HTERT RPE-1 (cell line): ENCODE results near the gene NFATC2.
"Not testable (repeated sequence)": the region's sequence is repeated elsewhere in the genome, so short reads cannot be mapped to it uniquely, and the experiment has no call there.

Source experiments
- in situ Hi-C: fragments of 300-500 bp; cut with MboI; formaldehyde crosslinking; loops from 4 replicates; pipeline ENCODE4 v1.14.3; 2020; ENCODE audit warnings: low sequenced_read_pairs

The NFATC2 gene

DNA sequence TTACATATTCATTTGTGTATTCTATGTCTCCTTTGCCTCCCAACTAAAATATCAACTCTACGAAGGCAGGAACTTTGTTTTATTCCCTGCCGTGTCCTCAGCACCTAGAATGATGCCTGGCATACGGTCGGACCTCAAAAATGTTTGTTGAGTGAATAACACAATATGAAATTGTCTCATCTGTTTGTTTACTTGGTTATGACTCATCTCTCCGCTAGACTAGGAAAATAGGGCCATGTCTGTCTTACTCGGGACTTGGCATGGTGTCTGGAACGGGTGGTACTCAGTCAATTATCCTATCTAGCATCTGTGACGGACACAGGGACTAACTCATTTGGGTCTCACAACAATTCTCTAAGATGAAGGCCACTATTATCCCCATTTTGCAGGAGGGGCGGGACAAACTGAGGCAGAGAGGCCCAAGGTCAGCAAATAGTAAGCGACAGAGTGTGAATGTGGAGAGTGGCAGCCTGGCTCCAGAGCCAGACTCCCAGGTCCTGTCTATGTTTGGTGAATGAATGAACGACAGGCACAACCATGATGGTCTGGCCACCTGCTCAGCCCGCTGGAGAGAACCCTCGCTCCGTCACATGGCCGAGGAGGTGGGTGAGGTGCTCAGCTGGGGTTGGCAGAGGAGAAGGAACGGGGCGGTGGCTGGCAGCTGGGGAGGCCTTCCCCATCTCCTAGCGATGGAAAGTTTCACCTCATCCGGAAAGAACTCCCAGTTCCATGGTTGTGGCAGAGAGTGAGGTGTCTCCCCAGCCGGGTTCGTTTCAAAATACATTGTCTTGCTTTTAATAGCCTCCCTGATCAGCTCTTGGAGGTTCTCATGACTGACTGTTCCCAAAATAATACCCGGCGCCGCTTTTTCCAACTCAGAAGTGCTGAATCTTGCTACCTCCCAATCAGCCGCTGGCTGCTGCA lies 27.6 kb upstream of the NFATC2 start:
- in situ Hi-C loops = no loop called here

DNA sequence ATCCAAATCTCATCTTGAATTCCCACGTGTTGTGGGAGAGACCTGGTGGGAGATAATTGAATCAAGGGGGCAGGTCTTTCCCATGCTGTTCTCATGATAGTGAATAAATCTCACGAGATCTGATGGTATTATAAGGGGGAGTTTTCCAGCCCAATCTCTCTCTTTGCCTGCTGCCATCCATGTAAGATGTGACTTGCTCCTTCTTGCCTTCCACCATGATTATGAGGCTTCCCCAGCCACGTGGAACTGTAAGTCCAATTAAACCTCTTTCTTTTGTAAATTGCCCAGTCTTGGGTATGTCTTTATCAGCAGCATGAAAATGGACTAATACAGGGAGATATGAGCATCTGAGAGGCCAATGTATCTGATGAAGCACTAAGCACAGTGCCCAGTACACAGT lies 26.0 kb upstream of the NFATC2 start:
- in situ Hi-C loops = not testable (repeated sequence)

DNA sequence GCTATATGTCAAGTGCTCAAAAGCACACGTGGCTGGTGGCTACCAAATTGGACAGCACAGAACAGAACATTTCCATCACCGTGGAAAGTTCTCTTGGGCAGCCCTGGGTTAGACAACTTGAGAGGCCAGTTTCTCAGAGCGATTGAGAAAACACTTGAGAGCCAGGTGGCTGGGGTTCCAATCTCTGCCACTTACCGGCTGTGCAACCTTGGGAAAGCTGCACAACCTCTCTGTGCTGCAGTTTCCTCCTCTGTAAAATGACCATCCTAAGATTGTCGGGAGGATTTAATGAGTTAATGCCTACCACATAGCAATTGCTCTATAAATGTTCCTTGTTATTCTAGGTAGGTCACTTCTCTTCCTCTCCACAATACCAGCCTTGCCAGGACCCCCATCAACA lies 25.1 kb upstream of the NFATC2 start:
- in situ Hi-C loops = no loop called here

DNA sequence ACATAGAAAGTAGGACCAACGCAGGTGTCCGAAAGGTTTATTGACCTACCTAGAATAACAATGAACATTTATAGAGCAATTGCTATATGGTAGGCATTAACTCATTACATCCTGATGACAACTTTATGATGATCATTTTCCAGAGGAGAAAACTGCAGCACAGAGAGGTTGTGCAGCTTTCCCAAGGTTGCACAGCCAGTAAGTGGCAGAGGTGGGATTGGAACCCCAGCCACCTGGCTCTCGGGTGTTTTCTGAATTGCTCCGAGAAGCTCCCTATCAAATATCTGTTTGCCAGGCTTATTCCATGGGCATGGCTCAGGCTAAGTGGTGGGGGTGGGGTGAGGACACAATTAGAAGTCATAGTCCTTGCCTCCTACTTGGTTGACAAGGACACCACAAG lies 24.1 kb upstream of the NFATC2 start:
- in situ Hi-C loops = no loop called here

DNA sequence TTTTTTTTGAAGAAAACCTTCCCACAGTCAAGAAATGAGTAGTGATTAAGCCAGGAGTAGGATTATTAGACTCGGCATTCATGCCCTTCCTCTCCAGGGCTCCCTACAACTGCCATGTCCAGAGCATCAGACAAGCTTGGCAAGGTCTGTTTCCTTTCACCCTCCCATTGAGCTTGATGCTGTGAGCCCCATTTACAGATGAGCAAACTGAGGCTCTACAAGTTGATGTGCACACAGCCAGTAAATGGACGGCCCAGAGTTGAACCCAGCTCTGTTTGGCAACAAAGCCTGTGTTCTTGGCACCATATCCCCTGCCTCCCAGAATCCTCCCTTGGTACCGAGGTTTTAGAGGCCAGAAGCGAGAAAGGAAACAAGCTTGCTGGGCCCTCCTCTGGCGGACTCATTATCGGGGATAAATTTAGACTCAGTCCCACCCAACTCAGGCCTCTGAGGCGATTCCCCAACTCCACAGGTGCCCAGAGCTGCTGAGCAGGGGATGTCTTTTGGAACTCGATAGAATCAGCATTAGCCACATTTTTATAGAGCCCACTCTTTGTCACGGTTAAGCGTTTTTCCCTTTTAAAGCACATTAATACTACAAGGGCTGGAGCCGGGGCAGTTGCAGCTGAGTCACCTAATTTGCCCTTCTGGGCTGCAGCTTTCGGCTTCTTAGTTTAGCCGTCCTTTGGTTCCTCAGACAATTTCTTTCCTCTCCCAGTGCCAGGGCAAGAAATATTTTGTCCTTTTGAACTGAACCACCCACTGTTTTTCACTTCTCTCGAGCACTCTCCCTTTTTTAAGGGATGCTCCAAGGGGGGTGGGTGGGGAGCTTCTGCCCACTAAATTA lies 23.0 kb upstream of the NFATC2 start:
- in situ Hi-C loops = no loop called here

DNA sequence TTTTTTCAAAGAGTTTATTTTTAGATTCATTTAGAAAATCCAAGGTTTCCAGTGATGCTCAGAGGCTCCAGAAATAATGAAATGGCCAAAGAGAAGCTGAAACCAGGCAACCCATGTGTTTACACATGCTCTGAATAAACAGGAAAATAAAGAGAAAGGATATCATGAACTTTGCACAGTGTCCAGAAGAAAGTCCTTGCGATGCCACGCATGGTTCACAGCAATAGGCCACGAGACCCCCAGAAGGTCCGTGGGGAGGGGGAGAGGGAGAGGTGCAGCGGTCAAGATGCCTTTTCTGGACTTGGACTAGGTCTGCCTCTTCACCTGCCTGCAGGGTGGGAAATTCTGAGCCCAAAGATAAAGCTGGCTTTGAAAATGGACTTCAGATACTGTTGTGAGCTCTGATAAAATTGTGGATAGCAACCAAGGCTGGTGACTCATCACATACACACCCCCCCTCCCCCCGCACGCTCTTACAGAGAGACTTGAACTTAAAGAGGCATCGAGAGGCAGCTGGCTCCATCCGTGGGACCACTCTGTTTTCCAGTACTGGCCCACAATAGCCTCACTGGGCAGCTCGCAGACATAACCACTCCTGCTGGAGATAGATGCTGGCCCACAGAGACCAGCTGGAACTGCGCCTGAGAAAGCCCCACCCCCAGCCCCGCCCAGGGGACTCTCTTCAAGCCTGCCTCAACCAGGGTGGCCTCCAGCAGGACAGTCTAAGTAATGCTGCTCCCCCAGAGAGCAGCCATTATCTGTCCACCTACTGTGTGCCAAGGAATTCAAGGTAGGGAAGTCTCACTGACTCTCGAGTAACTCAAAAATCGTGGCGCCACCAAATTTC lies 21.2 kb upstream of the NFATC2 start:
- in situ Hi-C loops = no loop called here

DNA sequence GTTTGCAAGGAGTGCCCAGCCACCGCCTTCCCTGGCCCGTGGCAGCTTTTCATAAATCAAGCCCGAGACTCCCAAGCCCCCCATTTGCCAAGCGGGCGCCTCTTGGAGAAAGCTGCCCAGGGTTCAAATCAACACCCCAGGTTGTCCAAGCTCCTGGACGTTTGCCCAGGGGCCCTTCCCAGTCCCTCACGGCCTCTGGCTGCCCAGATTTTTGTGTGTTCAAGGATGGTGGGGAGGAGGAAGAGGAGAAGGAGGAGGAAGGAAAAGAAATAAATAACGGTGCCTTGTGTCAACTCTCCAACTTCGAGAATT lies 20.6 kb upstream of the NFATC2 start:
- in situ Hi-C loops = no loop called here

DNA sequence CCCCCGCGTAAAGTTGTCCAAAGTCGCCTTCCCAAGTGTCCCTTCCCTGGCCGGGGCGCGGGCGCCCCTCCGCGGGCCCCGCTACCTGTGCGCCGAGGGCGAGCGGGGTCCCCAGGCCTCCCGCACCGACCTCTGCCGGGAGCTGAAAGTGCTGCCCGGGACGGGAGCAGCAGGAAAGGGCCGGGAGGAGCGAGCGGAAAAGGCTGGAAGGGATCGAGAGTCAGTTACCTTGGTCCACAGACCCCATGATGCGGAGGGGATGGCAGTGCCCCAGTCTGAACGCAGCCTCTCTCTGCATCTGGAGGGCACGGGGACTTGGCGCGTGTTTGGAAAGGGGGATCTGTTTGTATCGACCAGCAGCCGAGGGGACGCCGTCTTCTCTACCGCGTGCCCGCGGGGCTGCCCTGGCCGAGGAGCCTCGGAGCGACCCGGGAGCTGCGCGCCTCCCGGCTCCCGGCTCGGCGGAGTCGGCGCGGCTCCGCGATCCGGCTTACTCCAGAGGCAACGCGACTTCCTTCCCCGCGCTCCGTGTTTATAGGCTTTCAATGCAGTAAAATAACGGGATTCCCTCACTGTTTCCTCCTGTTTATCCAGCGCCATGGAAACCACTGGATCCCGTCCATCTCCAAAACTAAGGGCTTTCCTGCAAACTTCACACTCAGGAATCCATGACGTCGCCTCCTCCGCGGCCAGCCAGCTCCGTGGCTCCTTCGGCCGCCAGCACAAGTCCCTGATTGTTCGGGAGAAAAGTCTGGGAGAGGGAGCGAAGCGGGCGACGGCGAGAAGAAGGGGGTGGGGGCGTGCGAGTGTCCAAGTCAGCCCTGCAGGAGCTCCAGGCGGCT lies 20.0 kb upstream of the NFATC2 start:
- in situ Hi-C loops = no loop called here

DNA sequence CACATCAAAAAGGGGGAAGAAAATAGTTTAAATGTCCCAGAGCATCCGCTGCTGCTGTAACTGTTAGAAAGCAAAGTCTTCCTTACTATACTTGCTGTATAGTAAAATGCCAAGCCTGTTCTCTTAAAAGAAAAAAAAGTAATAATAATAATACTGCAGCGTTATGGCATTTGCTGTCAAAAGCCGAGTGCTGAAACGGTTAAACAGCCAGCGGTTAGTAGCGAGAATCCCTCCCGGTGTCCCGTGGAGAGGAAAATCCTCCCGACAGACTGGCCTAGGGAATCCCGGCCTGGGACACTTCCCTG lies 19.5 kb upstream of the NFATC2 start:
- in situ Hi-C loops = no loop called here

DNA sequence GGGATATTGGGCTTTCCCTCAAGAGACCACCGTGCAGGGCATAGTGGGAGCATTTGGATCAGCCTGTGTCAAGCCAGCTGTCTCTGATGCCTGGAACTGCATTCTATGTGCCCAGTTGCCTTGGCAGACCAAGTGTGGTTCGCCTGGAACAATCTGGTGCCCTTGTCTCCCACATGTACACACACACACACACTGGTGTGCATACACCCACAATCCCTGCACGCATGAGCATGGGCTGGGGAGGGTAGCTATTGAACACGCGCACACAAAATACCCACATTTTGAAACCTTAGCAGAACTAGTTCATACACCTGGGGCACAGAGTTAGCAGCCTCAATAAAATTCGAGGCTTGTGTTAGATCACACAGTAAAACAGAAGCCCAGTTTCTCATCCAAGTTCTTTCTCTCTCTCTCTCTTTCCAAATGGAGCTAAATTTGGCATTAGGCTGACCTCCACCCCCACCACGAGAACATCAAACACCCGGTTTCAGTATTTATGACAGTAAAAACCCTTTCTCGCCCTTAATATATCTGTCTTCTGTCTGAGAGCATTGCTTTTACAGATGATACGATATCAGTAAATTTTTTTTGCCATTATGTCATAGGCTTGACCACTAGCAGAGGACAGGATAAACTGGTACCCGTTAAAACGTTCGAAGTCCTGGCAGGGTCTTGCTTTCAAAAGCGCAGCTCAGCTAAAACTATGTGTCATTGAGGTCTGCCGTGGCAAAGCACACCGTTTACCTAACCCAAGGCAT lies 18.2 kb upstream of the NFATC2 start:
- in situ Hi-C loops = no loop called here

DNA sequence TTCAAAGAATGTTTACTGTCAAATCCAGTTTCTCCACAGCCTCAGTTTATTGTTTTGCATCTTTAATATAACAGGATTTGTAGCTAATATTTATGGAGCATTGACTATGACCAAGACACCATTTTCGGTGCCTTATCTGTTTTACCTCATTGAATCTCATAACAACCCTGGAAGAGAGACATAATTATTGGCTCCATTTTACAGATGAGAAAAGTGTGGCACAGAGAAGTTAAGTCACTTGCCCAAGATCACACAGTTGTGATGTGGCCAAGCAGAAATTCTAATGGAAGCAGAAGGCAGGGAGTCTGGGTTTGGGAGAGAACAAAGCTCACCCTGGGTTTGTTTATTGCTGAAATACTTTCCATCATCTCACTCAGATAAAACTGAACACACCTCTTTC lies 17.5 kb upstream of the NFATC2 start:
- in situ Hi-C loops = no loop called here

DNA sequence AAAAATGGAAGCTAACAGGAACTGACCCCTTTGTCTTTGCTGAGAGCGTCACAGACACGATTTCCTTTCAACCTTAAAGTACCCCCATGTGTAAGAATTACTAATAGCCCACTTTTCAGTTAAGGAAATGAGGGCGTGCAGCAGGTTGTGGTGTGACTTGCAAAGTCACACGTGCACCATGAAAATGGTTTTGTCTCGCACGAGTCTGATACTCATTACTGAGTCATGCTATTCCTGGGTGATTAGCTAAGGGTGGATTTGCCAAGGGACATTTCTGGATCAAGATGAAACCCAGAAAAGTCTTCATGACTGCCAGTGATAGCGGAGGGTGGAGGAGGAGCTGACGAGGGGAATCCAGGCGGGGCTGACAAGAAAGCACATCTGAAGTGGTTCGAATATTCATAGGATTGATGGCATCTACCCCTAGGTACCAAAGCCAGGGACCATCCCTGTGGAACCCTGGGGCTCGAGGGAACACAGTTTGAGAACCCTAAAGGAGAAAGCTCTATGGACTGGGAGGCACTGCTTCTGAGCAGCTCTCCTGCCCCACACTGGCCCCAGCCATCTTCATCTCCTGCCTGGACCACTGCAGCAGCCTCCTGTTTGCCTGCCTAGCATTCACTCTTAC lies 12.1 kb upstream of the NFATC2 start:
- in situ Hi-C loops = no loop called here

DNA sequence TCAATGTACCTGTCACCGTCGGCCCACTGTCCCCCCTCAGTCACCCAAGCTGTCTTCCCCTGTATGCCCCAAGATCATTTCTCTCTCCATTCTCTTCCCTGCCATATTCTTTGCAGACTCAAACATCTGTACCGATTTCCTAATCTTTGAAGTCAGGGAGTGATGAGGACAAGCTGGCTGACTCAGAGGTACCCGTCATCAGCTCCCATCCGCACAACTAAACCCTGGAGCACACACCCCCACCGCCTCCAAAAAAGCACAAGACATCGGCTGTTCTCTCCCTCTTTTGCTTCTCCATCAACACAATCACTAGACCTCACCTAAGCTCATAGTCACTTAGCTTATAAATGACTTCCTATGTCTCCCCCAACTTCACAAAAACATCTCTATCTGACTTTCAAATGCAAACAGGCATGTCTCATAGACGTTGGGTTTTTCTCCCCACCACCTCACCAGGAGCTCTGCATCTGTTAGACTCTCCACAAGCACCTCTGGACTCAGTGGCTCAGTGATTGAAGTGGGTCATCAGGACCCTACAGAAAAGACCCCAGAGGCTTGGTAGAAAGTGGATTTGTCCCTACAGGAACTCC lies 11.5 kb upstream of the NFATC2 start:
- in situ Hi-C loops = no loop called here

DNA sequence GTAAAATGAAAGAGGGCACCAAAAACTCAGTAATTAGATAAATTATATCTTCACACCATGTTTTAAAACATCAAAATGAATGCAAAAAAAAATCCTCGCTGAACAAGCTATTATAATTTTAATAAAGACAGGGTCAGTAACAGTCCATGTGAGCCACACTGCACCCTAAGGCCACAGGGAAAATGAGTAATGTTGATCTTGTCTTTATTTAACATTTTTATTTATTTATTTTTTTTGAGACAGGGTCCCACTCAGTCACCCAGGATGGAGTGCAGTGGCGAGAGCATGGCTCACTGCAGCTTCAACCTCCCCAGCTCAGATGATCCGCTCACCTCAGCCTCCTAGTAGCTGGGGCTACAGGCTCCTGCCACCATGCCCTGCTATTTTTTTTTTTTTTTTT lies 8.7 kb upstream of the NFATC2 start:
- in situ Hi-C loops = no loop called here

DNA sequence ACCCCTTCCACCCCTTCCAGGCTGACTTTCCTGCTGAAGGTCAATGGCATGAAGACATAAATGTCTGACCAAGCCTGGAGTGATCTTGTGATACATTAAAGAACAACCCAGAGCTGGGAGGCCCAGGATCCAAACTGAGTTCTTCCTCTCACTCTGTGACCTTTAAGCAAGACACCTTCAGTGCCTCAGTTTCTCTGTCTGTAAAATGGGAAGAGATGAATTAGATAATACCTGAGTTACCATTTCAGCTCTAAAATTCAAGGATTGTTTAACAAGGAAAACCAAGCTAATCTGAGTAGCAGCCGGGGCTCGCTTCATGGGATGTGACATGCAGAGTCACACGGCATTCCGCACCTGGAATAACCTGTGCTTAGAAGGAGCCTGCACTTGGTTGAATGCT lies 7.0 kb upstream of the NFATC2 start:
- in situ Hi-C loops = no loop called here

DNA sequence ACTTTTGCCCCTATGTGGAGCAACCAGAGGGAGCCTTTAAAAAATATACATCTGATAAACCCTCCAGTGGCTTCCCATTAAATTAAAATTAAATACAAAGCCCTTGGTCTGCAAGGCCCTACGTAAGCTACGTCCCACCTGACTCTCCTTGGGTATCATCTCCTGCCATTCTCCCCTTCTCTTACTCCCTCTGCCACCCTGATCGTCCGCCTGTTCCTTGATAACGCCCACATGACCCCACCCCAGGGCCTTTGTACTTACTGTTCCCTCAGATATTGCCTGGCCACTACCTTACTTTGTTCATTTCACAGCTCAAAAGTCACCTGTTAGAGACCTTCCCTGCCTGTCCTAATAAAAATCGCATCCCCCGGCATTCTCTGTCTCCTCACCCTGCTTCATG lies 5.4 kb upstream of the NFATC2 start:
- in situ Hi-C loops = no loop called here

DNA sequence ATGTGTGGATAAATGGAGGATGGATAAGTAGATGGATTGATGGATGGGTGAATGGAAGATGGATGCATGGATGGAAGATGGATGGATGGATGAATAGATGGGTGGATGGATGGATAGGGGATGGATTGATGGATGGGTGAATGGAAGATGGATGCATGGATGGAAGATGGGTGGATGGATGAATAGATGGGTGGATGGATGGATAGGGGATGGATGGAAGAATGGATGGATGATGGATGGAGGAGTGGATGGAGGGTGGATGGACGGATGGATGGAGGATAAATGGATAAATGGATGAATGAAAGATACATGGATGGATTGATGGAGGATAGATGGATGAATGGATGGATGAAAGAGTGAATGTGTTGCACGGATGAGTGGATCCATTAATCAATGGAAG lies 3.0 kb upstream of the NFATC2 start:
- in situ Hi-C loops = no loop called here

DNA sequence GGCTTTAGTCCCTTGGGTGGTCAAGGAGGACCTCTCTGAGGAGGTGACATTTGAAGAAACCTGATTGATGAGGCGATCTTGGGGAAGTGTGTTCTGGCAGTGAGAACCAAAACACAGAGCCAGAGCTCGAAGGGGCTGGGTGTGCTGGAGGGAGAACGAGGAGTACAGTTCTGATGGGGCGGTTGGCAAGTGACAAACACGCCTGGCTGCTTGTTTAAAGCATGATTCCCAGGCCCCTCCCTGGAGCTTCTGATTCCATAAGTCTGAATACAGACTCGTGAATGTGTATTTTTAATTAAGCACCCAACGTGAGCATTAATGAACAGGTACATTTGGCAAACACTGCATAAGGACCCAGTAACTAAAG lies 886 bp upstream of the NFATC2 start:
- in situ Hi-C loops = no loop called here

DNA sequence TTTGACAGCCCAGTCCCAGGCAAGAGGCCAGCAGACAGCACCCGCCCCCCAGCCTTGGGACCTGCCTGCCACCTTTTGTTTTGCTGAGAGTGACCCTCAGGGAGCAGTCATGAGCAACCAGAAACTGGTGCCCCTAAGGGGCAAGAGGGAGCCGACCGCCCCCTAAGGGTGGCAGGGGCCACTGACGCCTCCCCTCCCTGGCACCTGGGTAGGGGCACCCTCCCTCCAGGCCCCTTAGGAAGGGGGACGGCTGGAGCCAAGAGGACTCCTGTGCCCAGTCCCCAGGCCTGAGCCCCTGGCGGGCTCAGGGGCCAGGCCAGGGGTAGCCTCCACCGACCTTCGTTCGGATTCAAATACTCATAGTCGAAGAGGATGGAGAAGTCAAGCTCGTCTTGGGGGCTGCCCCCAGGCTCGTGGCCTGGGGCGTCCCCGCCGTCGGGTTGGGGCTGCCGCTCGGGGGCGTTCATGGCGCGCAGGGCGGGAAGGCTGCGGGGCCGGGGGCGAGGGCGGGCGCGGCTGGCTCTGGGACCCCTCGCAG lies 417 bp downstream of the NFATC2 start:
- in situ Hi-C loops = no loop called here
